IMR-90 (cell line): ENCODE results near the gene TRIO. TPM values are rescaled to one million over a fixed set of nuclear protein-coding genes. Genes with fewer than 3 reads are reported as not detected.

ENCODE experiments used
- ATAC-seq: fragments of 200-7000 bp; cut with Tn5 transposase; 2 replicates; pipeline ENCODE4 v1.9.1; 2020; ENCODE audit warnings: low read depth, mild to moderate bottlenecking, moderate library complexity
- BruUV-seq: library from RNA; stranded (reverse); fragments of 400-500 nt; replicated peaks from 2 replicates; lab custom pipeline; 2021; lab: Mats Ljungman, UMichigan
- CTCF ChIA-PET: fragments of 300-600 bp; formaldehyde crosslinking; extraction: SDS; loops from one replicate; lab custom pipeline; 2021; ENCODE audit warnings: antibody characterized with exemption; lab: Yijun Ruan, JAX
- POLR2A ChIA-PET: fragments of 300-600 bp; sonication (Branson Sonifier 250); formaldehyde crosslinking; loops from one replicate; lab custom pipeline; 2022; ENCODE audit warnings: antibody characterized with exemption; ENCODE audit not compliant: unreplicated experiment; lab: Charles Lee
- DNase-seq: peaks from one replicate; pipeline ENCODE4 v3.0.0; 2013
- H2AFZ ChIP-seq: replicated peaks from 2 replicates; pipeline ENCODE3; 2013; ENCODE audit warnings: low read length, mild to moderate bottlenecking; ENCODE audit not compliant: poor library complexity
- H2AK5ac ChIP-seq: 2 replicates; pipeline ENCODE4 v1.6.1; 2013; ENCODE audit warnings: low read depth, low read length, inconsistent platforms
- H2AK9ac ChIP-seq: replicated peaks from 2 replicates; pipeline ENCODE3; 2013; ENCODE audit warnings: mild to moderate bottlenecking, low read depth, low read length, moderate library complexity; ENCODE audit not compliant: poor library complexity
- H2BK120ac ChIP-seq: 2 replicates; pipeline ENCODE4 v1.6.1; 2013; ENCODE audit warnings: low read depth, low read length, inconsistent platforms
- H2BK15ac ChIP-seq: 3 replicates; pipeline ENCODE4 v1.6.1; 2013; ENCODE audit warnings: low read depth, low read length, inconsistent platforms
- H2BK20ac ChIP-seq: 2 replicates; pipeline ENCODE4 v1.6.1; 2013; ENCODE audit warnings: low read depth, mild to moderate bottlenecking, inconsistent platforms, low read length, moderate library complexity
- H2BK5ac ChIP-seq: 2 replicates; pipeline ENCODE4 v1.6.1; 2013; ENCODE audit warnings: mild to moderate bottlenecking, low read depth, low read length, inconsistent platforms; ENCODE audit not compliant: poor library complexity, severe bottlenecking
- H3K14ac ChIP-seq: replicated peaks from 2 replicates; pipeline ENCODE4 v1.6.1; 2013; ENCODE audit warnings: low read depth, low read length, inconsistent platforms
- H3K18ac ChIP-seq: 2 replicates; pipeline ENCODE4 v1.6.1; 2013; ENCODE audit warnings: low read depth, low read length, control low read depth
- H3K23ac ChIP-seq: 2 replicates; pipeline ENCODE4 v1.6.1; 2013; ENCODE audit warnings: low read depth, low read length, inconsistent platforms
- H3K27ac ChIP-seq: 2 replicates; pipeline ENCODE4 v1.5.1; 2013; ENCODE audit warnings: mild to moderate bottlenecking, control low read depth, low read length; ENCODE audit not compliant: insufficient read depth
- H3K27me3 ChIP-seq: 2 replicates; pipeline ENCODE4 v1.6.1; 2013; ENCODE audit warnings: low read length; ENCODE audit not compliant: control insufficient read depth, insufficient read depth
- H3K36me3 ChIP-seq: 2 replicates; pipeline ENCODE4 v1.6.1; 2013; ENCODE audit warnings: low read length, mixed read lengths; ENCODE audit not compliant: control insufficient read depth, insufficient read depth
- H3K4ac ChIP-seq: 2 replicates; pipeline ENCODE4 v1.6.1; 2013; ENCODE audit warnings: low read depth, low read length, inconsistent platforms
- H3K4me1 ChIP-seq: 2 replicates; pipeline ENCODE4 v1.6.1; 2013; ENCODE audit warnings: low read length, mixed read lengths; ENCODE audit not compliant: control insufficient read depth, insufficient read depth
- H3K4me2 ChIP-seq: 2 replicates; pipeline ENCODE4 v1.6.1; 2013; ENCODE audit warnings: low read depth, mild to moderate bottlenecking, control low read depth, low read length, moderate library complexity
- H3K4me3 ChIP-seq: 2 replicates; pipeline ENCODE4 v1.5.1; 2013; ENCODE audit warnings: low read depth, mild to moderate bottlenecking, control low read depth, low read length, moderate library complexity; ENCODE audit not compliant: insufficient read depth
- H3K56ac ChIP-seq: 2 replicates; pipeline ENCODE4 v1.6.1; 2013; ENCODE audit warnings: low read length, inconsistent platforms; ENCODE audit not compliant: insufficient read depth; ENCODE audit errors: extremely low read depth
- H3K79me1 ChIP-seq, 2 experiments: 2 replicates each; pipeline ENCODE4 v1.6.1; 2013; ENCODE audit warnings: low read length in 2 of 2, inconsistent platforms in 1 of 2, low read depth in 1 of 2
- H3K9ac ChIP-seq: 2 replicates; pipeline ENCODE4 v1.6.1; 2013; ENCODE audit warnings: low read depth, low read length, control low read depth
- H3K9me1 ChIP-seq: 2 replicates; pipeline ENCODE4 v1.6.1; 2013; ENCODE audit warnings: low read length, inconsistent platforms; ENCODE audit not compliant: insufficient read depth
- H3K9me3 ChIP-seq: 2 replicates; pipeline ENCODE4 v1.6.1; 2013; ENCODE audit warnings: low read length; ENCODE audit not compliant: control insufficient read depth, insufficient read depth
- H4K20me1 ChIP-seq: 2 replicates; pipeline ENCODE4 v1.6.1; 2013; ENCODE audit warnings: low read length, inconsistent platforms; ENCODE audit not compliant: insufficient read depth
- H4K5ac ChIP-seq: 2 replicates; pipeline ENCODE4 v1.6.1; 2013; ENCODE audit warnings: mild to moderate bottlenecking, low read depth, low read length, control low read depth
- H4K8ac ChIP-seq, 2 experiments: 2 replicates each; pipeline ENCODE4 v1.6.1; 2013; ENCODE audit warnings: low read depth in 2 of 2, low read length in 2 of 2, control low read depth in 1 of 2, inconsistent platforms in 1 of 2
- H4K91ac ChIP-seq: 2 replicates; pipeline ENCODE4 v1.6.1; 2013; ENCODE audit warnings: low read depth, low read length, inconsistent platforms; ENCODE audit not compliant: insufficient read depth
- BHLHE40 ChIP-seq: fragments of 150-350 bp; IDR thresholded peaks from 2 replicates; pipeline ENCODE4 v1.6.1; 2016; ENCODE audit warnings: mild to moderate bottlenecking, low read depth, low read length
- CEBPB ChIP-seq: IDR thresholded peaks from 2 replicates; pipeline ENCODE4 v1.6.1; 2012; ENCODE audit warnings: low read depth, low read length, improper control_type of control experiment
- ELK1 ChIP-seq: fragments of 150-350 bp; IDR thresholded peaks from 2 replicates; pipeline ENCODE4 v1.6.1; 2016; ENCODE audit warnings: low read depth, mild to moderate bottlenecking, low read length, moderate library complexity, borderline replicate concordance
- MAZ ChIP-seq: IDR thresholded peaks from 2 replicates; pipeline ENCODE4 v1.6.1; 2012; ENCODE audit warnings: low read depth, mild to moderate bottlenecking, low read length, improper control_type of control experiment, moderate library complexity, borderline replicate concordance
- MXI1 ChIP-seq: IDR thresholded peaks from 2 replicates; pipeline ENCODE4 v1.6.1; 2012; ENCODE audit warnings: low read depth, mild to moderate bottlenecking, low read length, moderate library complexity, borderline replicate concordance
- NFE2L2 ChIP-seq: fragments of 150-350 bp; IDR thresholded peaks from 2 replicates; pipeline ENCODE4 v1.6.1; 2016; ENCODE audit warnings: low read depth, mild to moderate bottlenecking, low read length
- POLR2A ChIP-seq: IDR thresholded peaks from 2 replicates; pipeline ENCODE4 v1.6.1; 2012; ENCODE audit warnings: mild to moderate bottlenecking, low read depth, low read length
- SMC3 ChIP-seq: fragments of 150-350 bp; IDR thresholded peaks from 2 replicates; pipeline ENCODE4 v1.6.1; 2016; ENCODE audit warnings: low read depth, mild to moderate bottlenecking, antibody characterized with exemption, low read length, moderate library complexity
- USF2 ChIP-seq: fragments of 150-350 bp; IDR thresholded peaks from 2 replicates; pipeline ENCODE4 v1.6.1; 2017; ENCODE audit warnings: mild to moderate bottlenecking, antibody characterized with exemption, low read length, low read depth
- WGBS, 2 experiments: methylation state at CpG; one replicate each; pipeline versions ENCODE4 v1.1.5 to v1.1.7; 2013; ENCODE audit warnings: missing lambda C conversion rate in 2 of 2; ENCODE audit not compliant: insufficient read length in 1 of 2; ENCODE audit errors: extremely low coverage in 2 of 2; 5-methylcytosine and 5-hydroxymethylcytosine counted together
- dilution Hi-C: fragments of 300-500 bp; cut with HindIII; formaldehyde crosslinking; loops from one replicate; pipeline ENCODE4 v1.14.3; 2018; ENCODE audit warnings: low sequenced_read_pairs; ENCODE audit not compliant: unreplicated experiment
- in situ Hi-C: fragments of 300-500 bp; cut with MboI; formaldehyde crosslinking; loops from 3 replicates; pipeline ENCODE4 v1.14.3; 2019; ENCODE audit warnings: low sequenced_read_pairs, inconsistent platforms, mixed read lengths
- intact Hi-C: fragments of 100-400 bp; cut with micrococcal nuclease; formaldehyde crosslinking; loops from 2 replicates; pipeline ENCODE4 v1.10.0; 2022
- polyA plus RNA-seq, 3 experiments: library from polyadenylated mRNA; depleted of rRNA; stranded (reverse); fragments of >200 nt; gene quantifications; 2 replicates each; pipeline ENCODE4 v1.2.3, GENCODE V29; 2012; ENCODE audit warnings: low replicate concordance in 1 of 3
- total RNA-seq: library from RNA; depleted of rRNA; stranded (reverse); fragments of >200 nt; gene quantifications from 2 replicates; pipeline ENCODE4 v1.2.3, GENCODE V29; 2012

TRIO gene
- total and polyA plus RNA-seq, 2 of the 4 experiments (the other 2 are of a cell fraction) = 206 to 522 TPM

GRCh38 chr5:14385019-14385418, 241.9 kb downstream of the TRIO start:
- Histone ChIP-seq H3K56ac (no peak overlapping the region), H4K91ac (no peak overlapping the region), H2BK5ac (peak overlapping the region; percentile 15), H3K27ac (0 out of 2 replicates have a peak overlapping the region, but pooled peaks have one; percentile 7), H2AFZ (no peak overlapping the region), H3K27me3 (no peaks in the 10 kb centered on the region), H2BK20ac (no peak overlapping the region), H4K8ac (no peak overlapping the region), H3K4me3 (no peak overlapping the region), H3K9me1 (peaks cover 9% of the 10 kb centered on the region), H3K36me3 (peaks cover 71% of the 10 kb centered on the region), H4K20me1 (peaks cover 68% of the 10 kb centered on the region), H3K9me3 (no peaks in the 10 kb centered on the region), H2BK120ac (no peak overlapping the region), H3K9ac (no peak overlapping the region), H3K23ac (no peak overlapping the region), H3K79me1 (peaks cover 57 to 73% of the 10 kb centered on the region in 2 experiments), H2AK9ac (no peak overlapping the region), H2AK5ac (no peak overlapping the region), H3K4me2 (no peak overlapping the region), H3K18ac (no peak overlapping the region), H3K4me1 (peaks cover 18% of the 10 kb centered on the region), H3K4ac (no peak overlapping the region), H3K14ac (no peak overlapping the region), H2BK15ac (no peak overlapping the region), H4K5ac (peak overlapping the region; percentile 20; the same call in 1 of the 2 replicates)
- dilution Hi-C loops = no loop called here
- ChIA-PET CTCF (no interaction called here), POLR2A (no interaction called here)
- DNase-seq (no peak), ATAC-seq (no peak)
- intact Hi-C loops = no loop called here
- TF ChIP-seq SMC3 = no peak
- no peak for TF ChIP-seq MAZ
- no peak for TF ChIP-seq POLR2A
- no peak for TF ChIP-seq ELK1
- TF ChIP-seq CEBPB = no peak
- no peak for TF ChIP-seq BHLHE40
- no peak for TF ChIP-seq NFE2L2
- no peak for TF ChIP-seq MXI1
- TF ChIP-seq USF2 = no peak
- no TSS peak for BruUV-seq
- WGBS, 2 experiments = 88% methylated on average over 7 of the region's 15 CpGs; no CpG with 5 or more reads in 1 of the 2 experiments
- in situ Hi-C loops = no loop called here
